PC-3 (cell line): ENCODE data around the gene HOXC12. TPM values are rescaled to one million over a fixed set of nuclear protein-coding genes. Genes with fewer than 3 reads are reported as not detected.
A peak's percentile ranks its signal among the peaks of the same experiment; 100 is the strongest.

Experiments
- ATAC-seq: fragments of 200-7000 bp; cut with Tn5 transposase; 2 replicates; pipeline ENCODE4 v1.9.1; 2020; ENCODE audit warnings: mild to moderate bottlenecking, moderate library complexity
- BruUV-seq: library from RNA; stranded (reverse); fragments of 400-500 nt; replicated peaks from 2 replicates; lab custom pipeline; 2021; lab: Mats Ljungman, UMichigan
- CTCF ChIA-PET: fragments of 300-600 bp; sonication (Branson Sonifier 250); formaldehyde crosslinking; loops from one replicate; lab custom pipeline; 2022; ENCODE audit warnings: antibody characterized with exemption; lab: Charles Lee
- POLR2A ChIA-PET: fragments of 300-600 bp; sonication (Branson Sonifier 250); formaldehyde crosslinking; loops from one replicate; lab custom pipeline; 2022; ENCODE audit warnings: antibody characterized with exemption; ENCODE audit not compliant: unreplicated experiment; lab: Charles Lee
- DNase-seq: peaks from one replicate; pipeline ENCODE4 v3.0.0-alpha.2; 2015
- H2AFZ ChIP-seq: fragments of 300-600 bp; sonication (generic); 2 replicates; pipeline ENCODE4 v1.6.0; 2016; ENCODE audit warnings: antibody characterized with exemption, low read length
- H3F3A ChIP-seq: fragments of 300-600 bp; sonication (generic); one replicate; pipeline ENCODE4 v1.6.0; 2017; ENCODE audit warnings: antibody characterized with exemption, low read length, control low read depth, mild to moderate bottlenecking; ENCODE audit not compliant: unreplicated experiment
- H3K27ac ChIP-seq: fragments of 300-600 bp; sonication (generic); 2 replicates; pipeline ENCODE4 v1.5.1; 2016; ENCODE audit warnings: mild to moderate bottlenecking, low read length
- H3K27me3 ChIP-seq: fragments of 300-600 bp; sonication (generic); 2 replicates; pipeline ENCODE4 v1.6.1; 2016; ENCODE audit warnings: low read length, mixed read lengths
- H3K36me3 ChIP-seq: fragments of 300-600 bp; sonication (generic); 2 replicates; pipeline ENCODE4 v1.6.1; 2016; ENCODE audit warnings: low read depth, mixed run types, low read length, mixed read lengths
- H3K4me1 ChIP-seq: fragments of 300-600 bp; sonication (generic); 2 replicates; pipeline ENCODE4 v1.5.1; 2016; ENCODE audit warnings: low read length; ENCODE audit not compliant: insufficient read depth
- H3K4me2 ChIP-seq: fragments of 300-600 bp; sonication (generic); 2 replicates; pipeline ENCODE4 v1.6.0; 2016; ENCODE audit warnings: low read length
- H3K4me3 ChIP-seq: fragments of 300-600 bp; sonication (generic); 2 replicates; pipeline ENCODE4 v1.5.1; 2016; ENCODE audit warnings: mild to moderate bottlenecking, low read length, mixed read lengths
- H3K79me2 ChIP-seq: fragments of 300-600 bp; sonication (generic); 2 replicates; pipeline ENCODE4 v1.6.1; 2017; ENCODE audit warnings: low read length, mixed read lengths
- H3K9ac ChIP-seq: fragments of 300-600 bp; sonication (generic); 2 replicates; pipeline ENCODE4 v1.6.0; 2016; ENCODE audit warnings: mild to moderate bottlenecking, low read length
- H3K9me2 ChIP-seq: fragments of 300-600 bp; sonication (generic); replicated peaks from 2 replicates; pipeline ENCODE4 v1.6.1; 2016; ENCODE audit warnings: mixed run types, low read length, mixed read lengths
- H3K9me3 ChIP-seq: fragments of 300-600 bp; sonication (generic); 2 replicates; pipeline ENCODE4 v1.6.1; 2016; ENCODE audit warnings: low read length, mixed read lengths
- H4K20me1 ChIP-seq: fragments of 300-600 bp; sonication (generic); 2 replicates; pipeline ENCODE4 v1.6.1; 2016; ENCODE audit warnings: low read length, mixed read lengths
- CTCF ChIP-seq: fragments of 300-600 bp; sonication (generic); conservative IDR thresholded peaks from 2 replicates; pipeline ENCODE4 v1.5.1; 2017; ENCODE audit warnings: antibody characterized with exemption, low read depth, mild to moderate bottlenecking, low read length
- EZH2 ChIP-seq: fragments of 300-600 bp; sonication (generic); IDR thresholded peaks from one replicate; pipeline ENCODE4 v1.6.1; 2017; ENCODE audit warnings: antibody characterized with exemption, mild to moderate bottlenecking, low read length; ENCODE audit not compliant: unreplicated experiment
- EZH2phosphoT487 ChIP-seq: fragments of 300-600 bp; sonication (generic); IDR thresholded peaks from 2 replicates; pipeline ENCODE4 v1.6.1; 2018; ENCODE audit warnings: mild to moderate bottlenecking, antibody characterized with exemption, low read length, borderline replicate concordance
- intact Hi-C: fragments of 100-400 bp; cut with micrococcal nuclease; formaldehyde crosslinking; loops from 2 replicates; pipeline ENCODE4 v1.9.0; 2023
- total RNA-seq: library from RNA; depleted of rRNA; stranded (reverse); fragments of >200 nt; gene quantifications from 2 replicates; pipeline ENCODE4 v1.2.3, GENCODE V29; 2014

HOXC12 gene
- total RNA-seq, 1 experiment from 2014 or later = 0.33 TPM

- H3K27ac ChIP-seq = no peak overlapping the region
- H3K27me3 ChIP-seq = no peaks in the 10 kb centered on the region
- DNase-seq (no peak), ATAC-seq (no peak)
- no peak overlapping the region for H3K9ac ChIP-seq
- peak overlapping the region; percentile 31 for H2AFZ ChIP-seq
- CTCF ChIA-PET = interaction anchor here (0.5 to 0.6 kb wide), 3 partner anchors 52 to 432 kb away, joined by 3 to 4 read pairs (median 3); no protein-coding TSS in a partner anchor
- no peaks in the 10 kb centered on the region for H4K20me1 ChIP-seq
- H3K4me3 ChIP-seq = peak overlapping the region; percentile 87; the same call in 1 of the 2 replicates
- POLR2A ChIA-PET = interaction anchor here (0.8 kb wide), 1 partner anchor 111 kb away, joined by 5 read pairs; no protein-coding TSS in a partner anchor
- H3F3A ChIP-seq = no peaks in the 10 kb centered on the region
- BruUV-seq = TSS peak; percentile 27
- no peaks in the 10 kb centered on the region for H3K9me2 ChIP-seq
- H3K4me2 ChIP-seq = peak overlapping the region; percentile 36
- no peaks in the 10 kb centered on the region for H3K9me3 ChIP-seq
- H3K79me2 ChIP-seq = peaks cover 39% of the 10 kb centered on the region
- intact Hi-C loops = loop anchor here (1.0 kb wide), 2 partner anchors 167 to 210 kb away; partner anchors contain the start of gene CALCOCO1
- TF ChIP-seq EZH2phosphoT487 (no peak), EZH2 (no peak), CTCF (no peak)
- no peaks in the 10 kb centered on the region for H3K36me3 ChIP-seq
- H3K4me1 ChIP-seq = peaks cover 22% of the 10 kb centered on the region
Measured at GRCh38 chr12:53937596-53938325, 16.9 kb upstream of the HOXC12 start.

- Histone ChIP-seq H3K27me3 (no peaks in the 10 kb centered on the region), H3K4me1 (peaks cover 25% of the 10 kb centered on the region), H3F3A (no peaks in the 10 kb centered on the region), H3K4me3 (peak within 1 kb of the TSS; percentile 87), H3K27ac (no peak within 1 kb of the TSS), H3K79me2 (peaks cover 47% of the 10 kb centered on the region), H3K9me3 (no peaks in the 10 kb centered on the region), H3K36me3 (no peaks in the 10 kb centered on the region), H4K20me1 (no peaks in the 10 kb centered on the region), H2AFZ (peak within 1 kb of the TSS; percentile 84), H3K4me2 (peak within 1 kb of the TSS; percentile 89), H3K9ac (peak within 1 kb of the TSS; percentile 66), H3K9me2 (no peaks in the 10 kb centered on the region)
- TF ChIP-seq EZH2 (no peak), EZH2phosphoT487 (no peak), CTCF (no peak)
- DNase-seq (peak; percentile 99), ATAC-seq (peak; percentile 82)
- ChIA-PET CTCF (interaction anchor here (0.5 to 0.6 kb wide), 4 partner anchors 51 to 432 kb away, joined by 3 to 5 read pairs (median 4); no protein-coding TSS in a partner anchor), POLR2A (interaction anchor here (0.6 to 0.8 kb wide), 2 partner anchors 9 to 111 kb away, joined by 4 to 5 read pairs; no protein-coding TSS in a partner anchor)
- intact Hi-C loops = loop anchor here (1.0 kb wide), 3 partner anchors 168 to 211 kb away; partner anchors contain the start of gene CALCOCO1
- no TSS peak for BruUV-seq
Measured at GRCh38 chr12:53938326-53939140, 16.2 kb upstream of the HOXC12 start, which contains the start of gene HOXC13. TSS of gene HOXC13 (plus strand) at chr12:53938831. CDS start at chr12:53938907, 76 bp downstream.
